ENCODE results near the gene STMN3. TPM values are rescaled to one million over a fixed set of nuclear protein-coding genes. Genes with fewer than 3 reads are reported as not detected.
"Not testable (repeated sequence)": the region's sequence is repeated elsewhere in the genome, so short reads cannot be mapped to it uniquely, and the experiment has no call there.

STMN3 gene
- polyA plus RNA-seq, 2 donors: 3.7 to 6.1 TPM

DNA sequence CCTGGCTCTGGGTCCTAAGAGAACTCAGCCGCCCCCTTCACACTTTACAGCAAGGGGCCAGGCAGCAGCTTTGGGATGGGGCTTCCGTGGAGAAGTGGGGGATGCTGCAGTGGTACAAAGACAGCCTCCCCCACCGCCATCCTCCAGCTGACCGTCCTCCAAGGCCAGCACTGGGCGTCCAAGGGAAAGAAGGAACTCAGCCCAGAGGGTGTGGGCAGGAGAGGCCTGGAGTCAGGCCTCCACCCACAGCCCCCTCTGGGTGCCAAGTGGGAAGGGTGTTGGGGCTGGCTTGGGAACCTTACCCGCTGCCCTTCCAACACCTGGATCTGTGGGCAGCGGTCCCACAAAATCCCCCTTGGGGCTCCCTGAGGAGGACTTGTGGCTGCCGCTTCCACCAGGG lies 13.1 kb downstream of the STMN3 start:
- H3K27ac ChIP-seq (ENCODE audit: low read depth in 2 of 2, low read length in 1 of 2): peak overlapping the region in 1 of 2 donors; percentile 68
- H3K27me3 ChIP-seq (ENCODE audit: control insufficient read depth in 1 of 2, insufficient read depth in 2 of 2, low read length in 2 of 2): no peaks in the 10 kb centered on the region
- 67 to 74% methylated on average over 7 to 8 of the region's 8 CpGs for WGBS, 2 donors
- peak overlapping the region; percentile 5 to 17 for H3K4me3 ChIP-seq (ENCODE audit: low read depth in 1 of 2, low read length in 2 of 2)
- peaks cover 0 to 5% of the 10 kb centered on the region in 2 donors for H3K4me1 ChIP-seq (ENCODE audit: control insufficient read depth in 2 of 2, insufficient read depth in 2 of 2, low read length in 1 of 2)
- H3K36me3 ChIP-seq (ENCODE audit: control insufficient read depth in 2 of 2, insufficient read depth in 2 of 2, low read length in 1 of 2): no peaks in the 10 kb centered on the region
- no peaks in the 10 kb centered on the region for H3K9me3 ChIP-seq (ENCODE audit: control insufficient read depth in 2 of 2, insufficient read depth in 1 of 2, low read depth in 1 of 2, low read length in 1 of 2)

DNA sequence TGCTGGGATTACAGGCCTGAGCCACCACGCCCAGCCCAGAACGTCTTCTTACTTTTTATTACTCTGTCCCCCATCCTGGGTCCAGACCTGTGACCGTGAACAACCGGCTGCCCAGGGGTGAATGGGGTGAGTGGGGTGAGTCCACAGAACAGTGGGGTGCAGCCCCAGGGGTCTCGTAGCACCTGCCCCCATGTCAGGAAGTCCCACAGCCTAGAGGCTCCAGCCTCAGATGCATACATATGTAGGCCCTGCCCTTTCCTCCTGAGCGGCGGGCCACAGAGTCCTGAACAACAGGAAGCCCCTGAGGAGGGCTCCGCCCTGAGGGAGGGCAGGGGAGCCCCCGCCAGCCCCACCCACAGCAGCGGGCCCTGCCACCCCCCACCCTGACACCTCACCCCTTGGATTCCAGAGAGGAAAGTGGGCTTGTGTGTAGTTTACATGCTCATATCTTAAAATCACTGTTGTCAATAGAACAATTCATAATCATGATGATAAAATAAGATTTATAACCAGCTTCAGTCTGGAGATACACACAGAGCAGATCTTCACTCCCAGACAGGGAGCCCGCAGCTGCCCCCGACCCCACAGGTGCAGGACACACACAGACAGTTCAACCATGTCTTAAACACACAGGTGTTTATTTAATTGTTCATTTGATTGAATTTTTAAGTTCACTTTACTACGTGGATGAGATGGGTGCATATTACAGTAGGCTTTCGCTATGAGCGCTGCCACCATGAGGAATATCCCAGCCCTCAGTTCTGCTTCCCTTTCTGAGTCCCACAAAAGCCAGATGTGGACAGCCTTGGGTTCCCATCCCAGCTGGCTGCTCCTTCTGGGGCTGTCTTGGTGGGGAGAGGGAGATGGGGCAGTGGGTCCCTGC lies 13.9 kb downstream of the STMN3 start:
- WGBS, 2 donors: 58 to 62% methylated on average over 15 of the region's 15 CpGs

DNA sequence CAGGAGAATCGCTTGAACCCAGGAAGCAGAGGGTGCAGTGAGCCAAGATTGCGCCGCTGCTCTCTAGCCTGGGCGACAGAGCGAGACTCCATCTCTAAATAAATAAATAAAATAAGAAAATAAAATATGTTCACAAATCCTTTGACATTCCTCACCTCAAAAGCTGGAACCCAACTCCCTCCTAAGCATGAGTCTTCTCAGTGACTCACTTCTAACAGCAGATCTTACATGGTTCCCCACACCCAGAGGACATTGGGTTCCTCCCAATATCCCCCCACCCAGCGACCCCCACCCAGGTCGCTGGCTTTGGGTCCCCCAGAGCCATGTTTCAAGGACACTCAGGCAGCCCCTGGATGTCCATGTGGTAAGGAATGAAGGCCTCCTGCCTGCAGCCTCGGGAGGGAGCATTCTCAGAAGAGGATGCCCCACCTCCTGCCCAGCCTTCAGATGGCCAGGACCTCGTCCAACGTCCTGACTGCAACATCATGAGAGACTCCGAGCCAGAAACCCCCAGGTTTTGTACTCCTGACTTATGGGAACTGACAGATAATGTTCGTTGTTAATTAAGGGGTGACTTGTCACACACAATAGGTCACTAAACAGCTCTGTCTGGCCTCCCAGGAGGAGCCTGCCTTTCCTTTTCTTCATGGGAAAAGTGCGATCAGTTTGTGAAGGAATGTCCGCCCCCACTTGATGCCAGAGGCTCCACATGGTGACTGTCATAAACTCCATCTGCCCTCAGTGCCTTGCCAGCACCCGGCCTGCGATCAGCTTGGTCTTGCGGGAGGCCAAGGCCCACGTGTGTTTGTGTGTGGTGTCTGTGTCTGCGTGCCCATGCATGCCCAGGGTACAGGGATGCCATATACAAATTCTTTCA lies 16.2 kb downstream of the STMN3 start:
- WGBS, 2 donors: 65 to 69% methylated on average over 18 to 19 of the region's 19 CpGs
- Histone ChIP-seq H3K36me3 (ENCODE audit: control insufficient read depth in 2 of 2, insufficient read depth in 2 of 2, low read length in 1 of 2) (no peaks in the 10 kb centered on the region), H3K4me1 (ENCODE audit: control insufficient read depth in 2 of 2, insufficient read depth in 2 of 2, low read length in 1 of 2) (peaks cover 0 to 5% of the 10 kb centered on the region in 2 donors), H3K9me3 (ENCODE audit: control insufficient read depth in 2 of 2, insufficient read depth in 1 of 2, low read depth in 1 of 2, low read length in 1 of 2) (no peaks in the 10 kb centered on the region), H3K27me3 (ENCODE audit: control insufficient read depth in 1 of 2, insufficient read depth in 2 of 2, low read length in 2 of 2) (no peaks in the 10 kb centered on the region), H3K27ac (ENCODE audit: low read depth in 2 of 2, low read length in 1 of 2) (no peak overlapping the region), H3K4me3 (ENCODE audit: low read depth in 1 of 2, low read length in 2 of 2) (no peak overlapping the region)

More for the DNA sequence above, 13.9 kb downstream of the STMN3 start:
- Histone ChIP-seq H3K4me3 (ENCODE audit: low read depth in 1 of 2, low read length in 2 of 2) (peak overlapping the region in 1 of 2 donors; percentile 5), H3K27me3 (ENCODE audit: control insufficient read depth in 1 of 2, insufficient read depth in 2 of 2, low read length in 2 of 2) (no peaks in the 10 kb centered on the region), H3K9me3 (ENCODE audit: control insufficient read depth in 2 of 2, insufficient read depth in 1 of 2, low read depth in 1 of 2, low read length in 1 of 2) (no peaks in the 10 kb centered on the region), H3K27ac (ENCODE audit: low read depth in 2 of 2, low read length in 1 of 2) (peak overlapping the region; percentile 54 to 68), H3K36me3 (ENCODE audit: control insufficient read depth in 2 of 2, insufficient read depth in 2 of 2, low read length in 1 of 2) (no peaks in the 10 kb centered on the region), H3K4me1 (ENCODE audit: control insufficient read depth in 2 of 2, insufficient read depth in 2 of 2, low read length in 1 of 2) (peaks cover 0 to 5% of the 10 kb centered on the region in 2 donors)

DNA sequence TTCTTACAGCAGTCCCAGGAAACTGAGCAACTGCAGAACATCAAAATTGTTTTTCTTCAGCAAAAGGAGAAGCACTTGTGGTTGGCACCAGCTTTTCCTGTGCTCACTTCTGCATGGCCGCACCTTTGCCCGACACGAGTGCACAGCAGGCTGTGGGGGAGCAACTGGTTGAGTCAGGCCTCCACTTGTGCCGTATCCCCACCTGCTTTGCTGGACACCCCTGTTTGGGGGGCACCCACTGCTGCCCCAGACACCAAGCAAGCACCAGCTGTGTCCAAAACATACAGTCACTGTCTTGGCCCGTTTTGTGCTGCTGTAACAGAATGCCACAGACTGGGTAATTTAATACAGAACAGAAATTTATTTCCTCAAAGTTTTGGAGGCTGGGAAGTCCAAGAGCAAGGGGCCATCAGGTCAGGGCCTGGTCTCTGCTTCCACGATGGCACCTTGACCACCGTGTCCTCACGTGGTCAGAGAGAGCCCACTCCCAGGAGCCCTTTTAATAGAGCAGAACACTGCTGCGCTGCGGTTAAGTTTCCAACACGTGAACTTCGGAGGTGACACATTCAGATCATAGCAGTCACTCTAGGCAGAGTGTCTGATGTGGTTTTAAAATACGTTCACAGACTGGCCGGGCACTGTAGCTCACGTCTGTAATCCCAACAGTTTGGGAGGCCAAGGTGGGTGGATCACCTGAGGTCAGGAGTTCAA lies 17.6 kb downstream of the STMN3 start:
- peaks cover 2 to 5% of the 10 kb centered on the region in 2 donors for H3K4me1 ChIP-seq (ENCODE audit: control insufficient read depth in 2 of 2, insufficient read depth in 2 of 2, low read length in 1 of 2)
- H3K9me3 ChIP-seq (ENCODE audit: control insufficient read depth in 2 of 2, insufficient read depth in 1 of 2, low read depth in 1 of 2, low read length in 1 of 2): no peaks in the 10 kb centered on the region
- no peak overlapping the region for H3K4me3 ChIP-seq (ENCODE audit: low read depth in 1 of 2, low read length in 2 of 2)
- H3K27ac ChIP-seq (ENCODE audit: low read depth in 2 of 2, low read length in 1 of 2): peak overlapping the region; percentile 12 to 71
- no peaks in the 10 kb centered on the region for H3K27me3 ChIP-seq (ENCODE audit: control insufficient read depth in 1 of 2, insufficient read depth in 2 of 2, low read length in 2 of 2)
- H3K36me3 ChIP-seq (ENCODE audit: control insufficient read depth in 2 of 2, insufficient read depth in 2 of 2, low read length in 1 of 2): no peaks in the 10 kb centered on the region
- 72 to 74% methylated on average over 15 of the region's 15 CpGs for WGBS, 2 donors

DNA sequence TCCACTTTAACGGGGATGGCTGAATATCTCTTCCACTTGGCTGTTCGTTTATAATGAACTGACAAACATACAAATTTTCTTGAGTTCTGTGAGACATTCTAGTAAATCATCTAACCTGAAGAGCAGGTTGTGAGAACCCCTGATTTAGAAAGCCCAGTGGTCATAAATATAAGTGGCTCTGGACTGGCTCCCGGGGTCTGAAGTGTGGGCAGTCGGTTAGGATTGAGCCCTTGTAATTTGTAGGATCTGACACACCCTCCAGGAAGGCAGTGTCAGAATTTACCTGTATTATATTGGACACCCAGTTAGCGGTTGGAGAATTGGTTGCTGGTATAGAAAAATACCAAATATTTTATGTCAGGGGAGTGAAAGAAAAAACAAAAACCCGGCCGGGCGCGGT lies 19.5 kb downstream of the STMN3 start:
- no peaks in the 10 kb centered on the region for H3K9me3 ChIP-seq (ENCODE audit: control insufficient read depth in 2 of 2, insufficient read depth in 1 of 2, low read depth in 1 of 2, low read length in 1 of 2)
- no peak overlapping the region for H3K27ac ChIP-seq (ENCODE audit: low read depth in 2 of 2, low read length in 1 of 2)
- 85 to 86% methylated on average over 9 of the region's 9 CpGs for WGBS, 2 donors
- no peak overlapping the region for H3K4me3 ChIP-seq (ENCODE audit: low read depth in 1 of 2, low read length in 2 of 2)
- H3K27me3 ChIP-seq (ENCODE audit: control insufficient read depth in 1 of 2, insufficient read depth in 2 of 2, low read length in 2 of 2): no peaks in the 10 kb centered on the region
- H3K4me1 ChIP-seq (ENCODE audit: control insufficient read depth in 2 of 2, insufficient read depth in 2 of 2, low read length in 1 of 2): peaks cover 2 to 5% of the 10 kb centered on the region in 2 donors
- H3K36me3 ChIP-seq (ENCODE audit: control insufficient read depth in 2 of 2, insufficient read depth in 2 of 2, low read length in 1 of 2): no peaks in the 10 kb centered on the region

DNA sequence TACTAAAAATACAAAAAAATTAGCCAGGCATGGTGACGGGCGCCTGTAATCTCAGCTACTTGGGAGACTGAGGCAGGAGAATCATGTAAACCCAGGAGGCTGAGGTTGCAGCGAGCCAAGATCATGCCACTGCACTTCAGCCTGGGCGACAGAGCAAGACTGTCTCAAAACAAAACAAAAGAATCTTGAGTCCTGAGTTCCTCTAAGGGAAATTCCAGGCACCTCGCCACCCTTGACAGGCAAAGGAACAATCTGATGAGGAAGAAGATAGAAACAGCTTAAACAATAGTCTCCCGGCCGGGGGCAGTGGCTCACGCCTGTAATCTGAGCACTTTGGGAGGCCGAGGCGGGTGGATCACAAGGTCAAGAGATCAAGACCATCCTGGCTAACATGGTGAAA lies 21.8 kb downstream of the STMN3 start:
- not testable (repeated sequence) for H3K4me3 ChIP-seq (ENCODE audit: low read depth in 1 of 2, low read length in 2 of 2); H3K36me3 ChIP-seq (ENCODE audit: control insufficient read depth in 2 of 2, insufficient read depth in 2 of 2, low read length in 1 of 2); H3K9me3 ChIP-seq (ENCODE audit: control insufficient read depth in 2 of 2, insufficient read depth in 1 of 2, low read depth in 1 of 2, low read length in 1 of 2); H3K27ac ChIP-seq (ENCODE audit: low read depth in 2 of 2, low read length in 1 of 2); H3K27me3 ChIP-seq (ENCODE audit: control insufficient read depth in 1 of 2, insufficient read depth in 2 of 2, low read length in 2 of 2); H3K4me1 ChIP-seq (ENCODE audit: control insufficient read depth in 2 of 2, insufficient read depth in 2 of 2, low read length in 1 of 2)
- WGBS, 2 donors: 48 to 49% methylated on average over 10 of the region's 10 CpGs

DNA sequence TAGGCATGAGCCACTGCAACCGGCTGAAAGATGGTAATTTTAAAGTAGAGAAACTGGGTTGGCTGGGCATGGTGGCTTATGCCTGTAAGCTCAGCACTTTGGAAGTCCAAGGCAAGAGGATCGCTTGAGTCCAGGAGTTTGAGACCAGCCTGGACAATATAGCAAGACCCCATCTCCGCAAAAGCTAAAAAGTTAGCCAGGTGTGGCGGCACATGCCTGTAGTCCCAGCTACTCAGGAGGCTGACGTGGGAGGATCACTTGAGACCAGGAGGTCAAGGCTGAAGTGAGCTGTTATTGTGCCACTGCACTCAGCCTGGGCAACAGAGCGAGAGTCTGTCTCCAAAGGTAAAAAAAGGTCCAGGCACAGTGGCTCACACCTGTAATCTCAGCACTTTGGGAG lies 22.3 kb downstream of the STMN3 start:
- H3K4me1 ChIP-seq (ENCODE audit: control insufficient read depth in 2 of 2, insufficient read depth in 2 of 2, low read length in 1 of 2); H3K27me3 ChIP-seq (ENCODE audit: control insufficient read depth in 1 of 2, insufficient read depth in 2 of 2, low read length in 2 of 2); H3K27ac ChIP-seq (ENCODE audit: low read depth in 2 of 2, low read length in 1 of 2); H3K9me3 ChIP-seq (ENCODE audit: control insufficient read depth in 2 of 2, insufficient read depth in 1 of 2, low read depth in 1 of 2, low read length in 1 of 2); H3K36me3 ChIP-seq (ENCODE audit: control insufficient read depth in 2 of 2, insufficient read depth in 2 of 2, low read length in 1 of 2); H3K4me3 ChIP-seq (ENCODE audit: low read depth in 1 of 2, low read length in 2 of 2): not testable (repeated sequence)
- WGBS, 2 donors: 90 to 95% methylated on average over 6 of the region's 6 CpGs

DNA sequence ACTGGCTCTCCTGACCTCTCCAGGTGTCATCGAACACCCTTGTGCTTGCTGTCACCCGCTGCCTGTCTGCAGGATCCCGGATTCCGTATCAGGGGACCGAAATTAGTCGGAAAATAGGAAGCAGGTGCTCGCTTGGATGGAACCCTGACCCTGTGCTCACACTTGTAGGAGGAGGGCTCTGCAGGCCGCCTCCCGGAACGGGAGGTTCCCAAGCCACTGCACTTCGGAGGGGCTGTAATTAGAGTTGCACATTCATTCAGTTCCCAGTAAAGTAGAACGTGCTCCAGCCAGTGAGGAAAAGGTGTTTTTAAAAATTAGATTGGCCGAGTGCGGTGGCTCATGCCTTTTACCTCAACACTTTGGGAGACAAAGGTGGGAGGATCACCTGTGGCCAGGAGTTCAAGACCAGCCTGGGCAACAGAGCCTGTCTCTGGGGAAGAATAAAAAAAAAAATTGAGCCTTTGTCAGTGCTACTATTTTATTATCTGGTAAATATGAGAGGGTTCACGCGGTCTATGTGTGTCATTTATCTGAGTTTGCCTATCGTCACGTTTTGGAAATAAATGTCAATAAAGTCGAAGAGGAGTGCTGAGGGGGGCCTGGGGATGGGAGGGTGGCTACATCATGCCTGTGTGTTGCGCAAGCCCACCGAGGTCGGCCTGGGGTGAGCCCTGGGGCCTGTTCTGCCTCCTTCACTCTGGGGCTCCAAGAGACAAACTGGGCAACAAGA lies 24.8 kb downstream of the STMN3 start:
- Histone ChIP-seq H3K9me3 (ENCODE audit: control insufficient read depth in 2 of 2, insufficient read depth in 1 of 2, low read depth in 1 of 2, low read length in 1 of 2) (no peaks in the 10 kb centered on the region), H3K27ac (ENCODE audit: low read depth in 2 of 2, low read length in 1 of 2) (peak overlapping the region; percentile 98 to 99), H3K4me1 (ENCODE audit: control insufficient read depth in 2 of 2, insufficient read depth in 2 of 2, low read length in 1 of 2) (peaks cover 2 to 4% of the 10 kb centered on the region in 2 donors), H3K27me3 (ENCODE audit: control insufficient read depth in 1 of 2, insufficient read depth in 2 of 2, low read length in 2 of 2) (no peaks in the 10 kb centered on the region), H3K4me3 (ENCODE audit: low read depth in 1 of 2, low read length in 2 of 2) (peak overlapping the region; percentile 81 to 99), H3K36me3 (ENCODE audit: control insufficient read depth in 2 of 2, insufficient read depth in 2 of 2, low read length in 1 of 2) (no peaks in the 10 kb centered on the region)
- 19 to 22% methylated on average over 22 of the region's 22 CpGs for WGBS, 2 donors
